Erythroblast (primary cell): ENCODE results near the gene PHAX.

Experiments
- GATA1 ChIP-seq: IDR thresholded peaks from 2 replicates; pipeline ENCODE4 v1.6.1; 2011; ENCODE audit warnings: low read depth, mild to moderate bottlenecking, control low read depth, low read length, moderate library complexity
- POLR2A ChIP-seq: IDR thresholded peaks from 2 replicates; pipeline ENCODE4 v1.6.1; 2011; ENCODE audit warnings: mild to moderate bottlenecking, low read length

DNA sequence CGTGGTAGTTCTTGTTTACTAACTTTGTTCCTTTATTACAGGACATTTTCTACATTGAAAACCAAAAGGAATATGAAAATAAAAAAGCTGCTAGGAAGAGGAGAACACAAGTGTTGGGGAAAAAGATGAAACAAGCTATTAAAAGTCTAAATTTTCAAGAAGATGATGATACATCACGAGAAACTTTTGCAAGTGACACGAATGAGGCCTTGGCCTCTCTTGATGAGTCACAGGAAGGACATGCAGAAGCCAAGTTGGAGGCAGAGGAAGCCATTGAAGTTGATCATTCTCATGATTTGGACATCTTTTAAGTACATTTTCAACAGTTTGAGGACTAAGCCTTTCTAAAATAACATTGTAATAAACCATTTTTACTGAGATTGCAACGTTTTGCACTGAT, 23.8 kb downstream of the PHAX start:
- TF ChIP-seq POLR2A, result no peak
- TF ChIP-seq GATA1, result no peak
